Spinal cord (tissue), 10 donors: ENCODE results near the gene SELENOV. TPM values are rescaled to one million over a fixed set of nuclear protein-coding genes. Genes with fewer than 3 reads are reported as not detected.

ENCODE experiments used
- DNase-seq, 6 donors: peaks; one replicate each; pipeline versions ENCODE4 v3.0.0 to v3.0.0-alpha.2; 2013 to 2015; ENCODE audit warnings: low spot score in 6 of 6, low read depth in 4 of 6
- H3K27ac ChIP-seq: one replicate; pipeline ENCODE4 v1.5.1; 2013; ENCODE audit warnings: low read depth, low read length, control low read depth
- H3K27me3 ChIP-seq: one replicate; pipeline ENCODE4 v1.6.1; 2013; ENCODE audit warnings: low read length; ENCODE audit not compliant: control insufficient read depth, insufficient read depth
- H3K36me3 ChIP-seq: one replicate; pipeline ENCODE4 v1.6.1; 2013; ENCODE audit warnings: low read length; ENCODE audit not compliant: control insufficient read depth, insufficient read depth
- H3K4me1 ChIP-seq: one replicate; pipeline ENCODE4 v1.6.1; 2013; ENCODE audit warnings: low read length; ENCODE audit not compliant: control insufficient read depth, insufficient read depth
- H3K4me3 ChIP-seq: one replicate; pipeline ENCODE4 v1.5.1; 2013; ENCODE audit warnings: low read depth, low read length, control low read depth
- H3K9me3 ChIP-seq: one replicate; pipeline ENCODE4 v1.6.1; 2013; ENCODE audit warnings: low read length; ENCODE audit not compliant: control insufficient read depth, insufficient read depth
- WGBS: methylation state at CpG from one replicate; pipeline ENCODE4 v1.1.5; 2013; ENCODE audit warnings: missing lambda C conversion rate; ENCODE audit not compliant: insufficient coverage; 5-methylcytosine and 5-hydroxymethylcytosine counted together
- polyA plus RNA-seq, 2 donors: library from polyadenylated mRNA; unstranded; fragments of 120-200 nt; gene quantifications; one replicate each; pipeline ENCODE4 v1.2.1, GENCODE V29; 2013; ENCODE audit not compliant: insufficient read length in 2 of 2
- total RNA-seq, 2 donors: library from RNA; depleted of rRNA in 1 of 2; stranded (reverse); fragments of 120-200 nt in 1 of 2; fragments of >200 nt in 1 of 2; gene quantifications; one replicate each; pipeline versions ENCODE4 v1.2.3 to v1.2.4, GENCODE V29; 2013 to 2014
- donor health status: healthy.

The SELENOV gene
- total and polyA plus RNA-seq, 4 donors, result 0.54 to 1.7 (median 0.77) TPM; not detected in 1

DNA sequence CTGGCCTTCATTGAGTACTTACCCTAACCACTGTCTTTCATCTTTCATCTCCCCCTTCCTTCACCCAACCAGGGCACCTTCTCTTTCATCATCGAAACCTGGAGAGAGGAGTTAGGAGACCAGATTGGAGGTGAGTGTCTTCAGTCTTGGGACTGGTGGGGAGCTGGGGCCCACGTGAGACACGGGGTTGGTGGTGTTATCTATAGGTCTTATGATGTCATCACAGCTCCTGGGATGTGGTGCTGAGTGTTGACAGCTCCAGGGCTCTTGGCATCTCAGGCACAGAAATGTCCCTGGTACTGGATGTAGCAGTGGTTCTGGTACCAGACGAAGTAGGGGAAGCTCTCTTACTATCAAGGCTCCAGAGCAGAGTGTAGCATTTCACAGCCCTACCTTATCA, 14.4 kb upstream of the SELENOV start:
- Histone ChIP-seq H3K4me3 (no peak overlapping the region), H3K9me3 (no peaks in the 10 kb centered on the region), H3K27ac (no peak overlapping the region), H3K36me3 (peaks cover 19% of the 10 kb centered on the region), H3K27me3 (peaks cover 20% of the 10 kb centered on the region), H3K4me1 (peaks cover 35% of the 10 kb centered on the region)
- no peak for DNase-seq
- whole genome bisulfite sequencing, result 59% methylated on average over 4 of the region's 4 CpGs

DNA sequence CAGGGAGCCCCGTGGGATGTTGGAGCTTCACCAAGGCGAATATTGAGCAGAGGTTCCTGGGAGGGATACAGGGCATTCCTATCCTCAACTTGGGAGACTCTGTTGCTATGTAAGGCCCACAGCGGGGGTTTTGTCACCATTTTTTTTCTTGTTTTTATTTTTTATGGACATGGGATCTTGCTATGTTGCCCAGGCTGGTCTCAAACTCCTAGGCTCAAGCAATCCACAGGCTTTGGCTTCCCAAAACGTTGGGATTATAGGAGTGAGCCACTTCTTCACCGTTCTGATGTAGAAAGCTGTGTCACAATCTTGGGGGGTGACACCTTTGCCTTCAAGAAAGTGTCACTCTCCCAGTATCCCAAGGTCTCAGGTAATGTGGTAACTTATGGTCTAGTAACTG, 13.6 kb upstream of the SELENOV start:
- no peaks in the 10 kb centered on the region for H3K9me3 ChIP-seq
- H3K36me3 ChIP-seq, result peaks cover 19% of the 10 kb centered on the region
- DNase-seq, result no peak
- WGBS, result 62% methylated on average over 3 of the region's 5 CpGs
- H3K27me3 ChIP-seq, result peaks cover 20% of the 10 kb centered on the region
- no peak overlapping the region for H3K4me3 ChIP-seq
- H3K4me1 ChIP-seq, result peaks cover 35% of the 10 kb centered on the region
- no peak overlapping the region for H3K27ac ChIP-seq

DNA sequence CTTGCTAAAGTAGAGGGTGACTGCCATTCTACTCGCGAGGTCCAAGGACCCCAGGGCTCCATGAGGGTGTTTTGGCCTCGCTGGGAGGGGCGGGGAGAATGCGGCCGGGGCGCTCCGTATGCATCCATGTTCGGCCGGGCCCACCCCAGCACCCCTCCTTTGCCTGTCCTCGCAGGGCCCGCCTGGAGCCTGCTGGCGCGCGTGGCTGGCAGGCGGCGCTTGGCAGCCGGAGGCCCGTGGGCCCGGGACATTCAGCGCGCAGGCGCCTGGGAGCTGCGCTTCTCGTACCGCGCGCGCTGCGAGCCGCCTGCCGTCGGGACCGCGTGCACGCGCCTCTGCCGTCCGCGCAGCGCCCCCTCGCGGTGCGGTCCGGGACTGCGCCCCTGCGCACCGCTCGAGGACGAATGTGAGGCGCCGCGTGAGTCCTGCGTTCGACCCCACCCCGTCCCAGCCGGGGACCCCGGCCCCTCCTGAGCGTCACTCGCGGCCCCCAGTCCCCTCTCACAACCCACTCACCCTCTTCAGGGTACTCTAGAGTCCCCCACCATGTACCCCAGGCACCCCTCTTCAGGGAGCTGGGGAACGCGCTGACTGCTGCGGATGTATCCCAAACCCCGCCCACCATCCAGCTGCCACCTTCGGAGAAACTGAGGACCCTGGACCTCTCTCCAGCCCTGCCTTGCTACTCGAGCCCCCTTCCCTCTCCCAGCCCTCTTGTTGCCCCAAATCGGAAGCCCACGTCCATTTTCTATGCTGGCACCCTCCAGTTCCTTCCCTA, 12.1 kb upstream of the SELENOV start:
- no peak overlapping the region for H3K27ac ChIP-seq
- no peak overlapping the region for H3K4me3 ChIP-seq
- H3K4me1 ChIP-seq, result peaks cover 37% of the 10 kb centered on the region
- H3K27me3 ChIP-seq, result peaks cover 26% of the 10 kb centered on the region
- peak in 2 of 6 donors; percentile 81 to 89 for DNase-seq
- H3K36me3 ChIP-seq, result peaks cover 19% of the 10 kb centered on the region
- no peaks in the 10 kb centered on the region for H3K9me3 ChIP-seq
- 11% methylated on average over 69 of the region's 69 CpGs for WGBS

DNA sequence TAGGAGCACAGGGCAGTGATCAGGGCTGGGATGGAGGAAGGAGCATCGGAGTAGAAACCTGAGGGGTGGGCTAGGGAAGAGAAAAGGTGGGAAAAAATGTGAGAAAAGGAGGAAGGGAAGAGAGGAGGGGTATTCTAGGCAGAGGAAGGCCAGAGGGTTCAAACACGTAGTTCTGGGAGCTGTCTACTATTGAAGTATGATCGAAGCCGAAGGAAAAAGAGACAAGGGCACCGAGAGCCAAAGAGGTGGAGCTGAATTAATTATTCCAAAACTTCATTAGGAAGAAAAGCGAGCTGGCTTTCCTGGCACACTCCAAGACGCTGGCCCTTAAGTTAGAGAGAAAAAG, 8.4 kb upstream of the SELENOV start:
- peaks cover 10% of the 10 kb centered on the region for H3K27me3 ChIP-seq
- H3K4me3 ChIP-seq, result peak overlapping the region; percentile 16
- no peak overlapping the region for H3K27ac ChIP-seq
- no peak for DNase-seq
- WGBS, result 38% methylated on average over 3 of the region's 7 CpGs
- peaks cover 28% of the 10 kb centered on the region for H3K4me1 ChIP-seq
- no peaks in the 10 kb centered on the region for H3K9me3 ChIP-seq
- H3K36me3 ChIP-seq, result peaks cover 21% of the 10 kb centered on the region

DNA sequence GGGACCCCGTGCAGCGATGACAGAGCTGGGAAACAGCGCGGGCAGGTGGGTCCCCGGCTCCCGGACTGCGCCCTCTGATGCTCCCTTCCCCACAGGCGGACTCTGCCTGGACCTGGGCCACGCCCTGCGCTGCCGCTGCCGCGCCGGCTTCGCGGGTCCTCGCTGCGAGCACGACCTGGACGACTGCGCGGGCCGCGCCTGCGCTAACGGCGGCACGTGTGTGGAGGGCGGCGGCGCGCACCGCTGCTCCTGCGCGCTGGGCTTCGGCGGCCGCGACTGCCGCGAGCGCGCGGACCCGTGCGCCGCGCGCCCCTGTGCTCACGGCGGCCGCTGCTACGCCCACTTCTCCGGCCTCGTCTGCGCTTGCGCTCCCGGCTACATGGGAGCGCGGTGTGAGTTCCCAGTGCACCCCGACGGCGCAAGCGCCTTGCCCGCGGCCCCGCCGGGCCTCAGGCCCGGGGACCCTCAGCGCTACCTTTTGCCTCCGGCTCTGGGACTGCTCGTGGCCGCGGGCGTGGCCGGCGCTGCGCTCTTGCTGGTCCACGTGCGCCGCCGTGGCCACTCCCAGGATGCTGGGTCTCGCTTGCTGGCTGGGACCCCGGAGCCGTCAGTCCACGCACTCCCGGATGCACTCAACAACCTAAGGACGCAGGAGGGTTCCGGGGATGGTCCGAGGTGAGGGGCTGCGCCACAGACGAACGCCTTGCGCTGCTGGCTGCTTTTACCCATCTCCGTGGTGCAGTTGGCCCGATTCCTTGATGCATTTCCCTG, 7.8 kb upstream of the SELENOV start:
- peak in 3 of 6 donors; percentile 76 to 95 (median 94) for DNase-seq
- no peaks in the 10 kb centered on the region for H3K9me3 ChIP-seq
- H3K27me3 ChIP-seq, result peaks cover 12% of the 10 kb centered on the region
- WGBS, result under 1% methylated on average over 95 of the region's 96 CpGs
- no peak overlapping the region for H3K27ac ChIP-seq
- H3K36me3 ChIP-seq, result peaks cover 21% of the 10 kb centered on the region
- H3K4me3 ChIP-seq, result peak overlapping the region; percentile 41
- peaks cover 28% of the 10 kb centered on the region for H3K4me1 ChIP-seq

DNA sequence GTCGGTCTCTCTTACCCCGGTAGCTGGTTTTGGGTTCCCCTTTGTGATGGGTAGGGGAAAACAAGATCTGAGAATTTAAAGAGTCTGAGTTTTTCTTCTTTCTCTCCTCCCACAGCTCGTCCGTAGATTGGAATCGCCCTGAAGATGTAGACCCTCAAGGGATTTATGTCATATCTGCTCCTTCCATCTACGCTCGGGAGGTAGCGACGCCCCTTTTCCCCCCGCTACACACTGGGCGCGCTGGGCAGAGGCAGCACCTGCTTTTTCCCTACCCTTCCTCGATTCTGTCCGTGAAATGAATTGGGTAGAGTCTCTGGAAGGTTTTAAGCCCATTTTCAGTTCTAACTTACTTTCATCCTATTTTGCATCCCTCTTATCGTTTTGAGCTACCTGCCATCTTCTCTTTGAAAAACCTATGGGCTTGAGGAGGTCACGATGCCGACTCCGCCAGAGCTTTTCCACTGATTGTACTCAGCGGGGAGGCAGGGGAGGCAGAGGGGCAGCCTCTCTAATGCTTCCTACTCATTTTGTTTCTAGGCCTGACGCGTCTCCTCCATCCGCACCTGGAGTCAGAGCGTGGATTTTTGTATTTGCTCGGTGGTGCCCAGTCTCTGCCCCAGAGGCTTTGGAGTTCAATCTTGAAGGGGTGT, 7.1 kb upstream of the SELENOV start:
- WGBS, result no CpG with 5 or more reads among the region's 24 CpGs
- peaks cover 12% of the 10 kb centered on the region for H3K27me3 ChIP-seq

DNA sequence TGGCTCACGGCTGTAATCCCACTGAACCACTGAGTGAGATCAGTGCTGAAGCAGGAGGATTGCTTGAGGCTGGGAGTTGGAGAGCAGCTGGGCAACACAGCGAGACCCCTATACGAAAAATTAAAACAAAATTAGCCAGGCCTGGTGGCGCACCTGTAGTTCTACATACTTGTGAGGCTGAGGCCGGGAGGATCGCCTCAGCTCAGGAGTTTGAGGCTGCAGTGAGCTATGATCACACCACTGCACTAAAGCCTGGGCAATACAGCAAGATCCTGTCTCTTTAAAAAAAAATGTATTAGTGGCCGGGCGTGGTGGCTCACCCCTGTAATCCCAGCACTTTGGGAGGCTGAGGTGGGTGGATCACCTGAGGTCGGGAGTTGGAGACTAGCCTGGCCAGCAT, 6.3 kb upstream of the SELENOV start:
- 87% methylated on average over 6 of the region's 9 CpGs for WGBS
- Histone ChIP-seq H3K36me3 (peaks cover 20% of the 10 kb centered on the region), H3K27ac (no peak overlapping the region), H3K4me1 (peaks cover 20% of the 10 kb centered on the region), H3K27me3 (peaks cover 18% of the 10 kb centered on the region), H3K9me3 (no peaks in the 10 kb centered on the region), H3K4me3 (no peak overlapping the region)
- no peak for DNase-seq

More for the DNA sequence above, 7.1 kb upstream of the SELENOV start:
- Histone ChIP-seq H3K27ac (no peak overlapping the region), H3K4me3 (peak overlapping the region; percentile 41), H3K9me3 (no peaks in the 10 kb centered on the region), H3K4me1 (peaks cover 28% of the 10 kb centered on the region), H3K36me3 (peaks cover 21% of the 10 kb centered on the region)
- no peak for DNase-seq

DNA sequence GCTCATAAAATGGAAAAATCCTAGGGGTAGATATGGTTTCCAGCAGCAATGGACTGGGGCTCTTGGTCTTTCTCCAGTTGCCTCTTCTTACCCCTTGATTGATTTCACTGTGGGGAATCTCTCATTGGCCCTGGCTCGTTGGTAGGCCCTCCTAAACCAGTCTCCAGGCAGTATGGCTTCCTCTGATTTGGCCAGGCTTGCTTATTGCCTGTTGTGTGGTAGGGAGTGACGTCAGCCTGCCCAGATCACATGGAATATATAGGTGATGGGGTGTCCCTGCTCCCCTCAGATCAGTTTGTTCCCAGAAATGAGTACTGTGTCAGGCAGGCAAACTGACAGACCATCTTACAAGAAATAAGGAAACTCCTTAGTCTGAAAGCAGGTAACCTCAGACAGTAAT, 5.7 kb upstream of the SELENOV start:
- no peak overlapping the region for H3K4me3 ChIP-seq
- peaks cover 14% of the 10 kb centered on the region for H3K36me3 ChIP-seq
- H3K4me1 ChIP-seq, result peaks cover 18% of the 10 kb centered on the region
- no peaks in the 10 kb centered on the region for H3K9me3 ChIP-seq
- WGBS, result no CpG with 5 or more reads among the region's 2 CpGs
- H3K27me3 ChIP-seq, result peaks cover 23% of the 10 kb centered on the region
- H3K27ac ChIP-seq, result no peak overlapping the region
- DNase-seq, result no peak

DNA sequence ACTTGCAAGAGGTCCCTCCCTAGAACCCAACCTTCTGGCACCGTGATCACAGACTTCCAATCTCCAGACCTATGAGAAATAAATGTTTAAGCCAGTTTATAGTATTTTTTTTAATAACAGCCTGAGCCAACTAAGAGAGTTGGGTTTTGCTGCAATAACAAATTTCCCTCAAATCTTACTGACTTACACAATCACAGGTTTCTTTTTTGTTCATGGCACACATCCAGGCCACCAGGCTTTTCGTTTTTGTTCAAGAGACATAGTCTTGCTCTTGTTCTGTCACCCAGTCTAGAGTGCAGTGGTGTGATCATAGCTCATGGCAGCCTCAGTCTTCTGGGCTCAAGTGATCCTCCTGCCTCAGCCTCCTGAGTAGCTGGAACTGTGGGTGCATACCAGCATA, 2.0 kb upstream of the SELENOV start:
- H3K9me3 ChIP-seq, result no peaks in the 10 kb centered on the region
- WGBS, result no CpG with 5 or more reads among the region's 2 CpGs
- H3K27me3 ChIP-seq, result peaks cover 36% of the 10 kb centered on the region
- H3K36me3 ChIP-seq, result peaks cover 2% of the 10 kb centered on the region
- no peak for DNase-seq
- H3K4me3 ChIP-seq, result no peak overlapping the region
- H3K27ac ChIP-seq, result no peak overlapping the region
- H3K4me1 ChIP-seq, result peaks cover 22% of the 10 kb centered on the region
